Measurements from ENCODE around the gene LRRK2.

LRRK2 gene

DNA sequence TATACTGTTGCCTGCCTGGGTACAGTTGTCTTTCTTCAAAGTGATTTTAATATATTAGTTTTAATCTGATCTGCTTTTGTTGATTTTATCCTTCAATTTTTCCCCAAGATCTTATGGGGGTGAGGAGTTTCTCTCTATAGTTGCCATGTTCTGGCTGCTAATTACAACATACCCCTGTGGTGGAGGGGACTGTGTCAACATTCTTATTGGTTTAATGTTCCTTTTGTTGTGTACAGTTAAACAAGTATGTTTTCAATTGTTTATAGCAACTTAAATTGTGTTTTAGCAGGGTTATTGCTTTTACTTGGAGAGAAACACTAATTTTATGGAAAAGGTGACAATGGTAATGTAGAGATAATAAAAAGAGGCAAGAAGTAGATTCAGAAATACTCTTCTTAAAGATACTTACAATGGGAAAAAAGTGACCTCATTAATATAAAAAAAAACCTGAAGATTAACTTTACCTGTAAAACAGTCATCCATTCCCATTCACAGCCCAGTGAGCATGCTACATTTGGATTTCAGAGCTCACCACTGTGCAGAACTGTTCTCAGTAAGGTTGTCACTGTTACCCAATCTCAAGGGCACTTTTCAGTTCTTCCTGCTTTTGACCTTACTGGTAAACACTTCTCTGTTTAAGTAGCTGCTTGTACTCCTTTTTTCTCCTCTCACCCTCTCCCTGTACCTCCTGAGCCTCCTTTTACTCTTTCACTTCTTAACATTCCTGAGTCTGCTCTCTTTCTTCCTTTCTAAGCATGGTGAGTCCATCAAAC lies 8.1 kb upstream of the LRRK2 start:
- Histone ChIP-seq H3K4me3 (ENCODE audit: low read length) (no peak overlapping the region), H3K27ac (ENCODE audit: low read length) (no peak overlapping the region)

GRCh38 chr12:40219760-40220159 lies 5.0 kb upstream of the LRRK2 start:
- Histone ChIP-seq H3K9me3 (ENCODE audit: insufficient read depth, low read depth, low read length) (no peaks in the 10 kb centered on the region), H3K4me3 (ENCODE audit: low read length) (no peak overlapping the region), H3K27ac (ENCODE audit: low read length) (no peak overlapping the region), H3K9ac (ENCODE audit: low read depth, low read length) (no peak overlapping the region), H3K27me3 (ENCODE audit: insufficient read depth, low read length) (peaks cover 22% of the 10 kb centered on the region), H3K36me3 (ENCODE audit: insufficient read depth, low read depth, low read length) (no peaks in the 10 kb centered on the region), H3K4me1 (ENCODE audit: insufficient read depth, low read length) (0 out of 2 replicates have a peak, but pooled peaks cover 2% of the 10 kb centered on the region)

More for the DNA sequence above, 8.1 kb upstream of the LRRK2 start:
- H3K36me3 ChIP-seq (ENCODE audit: insufficient read depth, low read depth, low read length) = no peaks in the 10 kb centered on the region
- H3K9ac ChIP-seq (ENCODE audit: low read depth, low read length) = no peak overlapping the region
- no peaks in the 10 kb centered on the region for H3K4me1 ChIP-seq (ENCODE audit: insufficient read depth, low read length)
- H3K27me3 ChIP-seq (ENCODE audit: insufficient read depth, low read length) = no peaks in the 10 kb centered on the region
- peaks cover 10% of the 10 kb centered on the region; the same call in 1 of the 2 replicates for H3K9me3 ChIP-seq (ENCODE audit: insufficient read depth, low read depth, low read length)

- Histone ChIP-seq H3K4me1 (ENCODE audit: insufficient read depth, low read length) (0 out of 2 replicates have a peak, but pooled peaks cover 2% of the 10 kb centered on the region), H3K36me3 (ENCODE audit: insufficient read depth, low read depth, low read length) (no peaks in the 10 kb centered on the region), H3K9ac (ENCODE audit: low read depth, low read length) (no peak overlapping the region), H3K4me3 (ENCODE audit: low read length) (no peak overlapping the region), H3K9me3 (ENCODE audit: insufficient read depth, low read depth, low read length) (no peaks in the 10 kb centered on the region), H3K27ac (ENCODE audit: low read length) (no peak overlapping the region), H3K27me3 (ENCODE audit: insufficient read depth, low read length) (peaks cover 43% of the 10 kb centered on the region)
Observed at GRCh38 chr12:40222247-40222646, 2.5 kb upstream of the LRRK2 start.

DNA sequence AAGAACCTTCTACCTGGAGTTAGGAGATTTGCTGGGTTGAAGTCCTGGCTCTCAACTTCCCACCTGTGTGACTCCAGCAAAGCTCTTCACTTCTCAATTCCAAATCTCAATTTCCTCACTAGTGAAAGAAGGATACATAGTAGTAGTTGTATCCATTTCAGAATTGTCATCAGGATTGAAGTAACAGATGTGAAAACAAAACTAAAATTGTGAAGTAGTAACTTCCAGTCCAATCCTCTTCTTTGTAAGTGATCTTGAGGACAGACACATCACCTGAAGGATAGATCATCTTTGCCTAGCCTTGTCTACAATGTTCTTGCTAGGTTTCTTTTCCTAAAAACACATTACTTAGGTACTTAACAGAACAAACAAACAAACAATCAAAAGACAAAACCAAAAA lies 1.2 kb upstream of the LRRK2 start:
- Histone ChIP-seq H3K4me3 (ENCODE audit: low read length) (no peak overlapping the region), H3K27me3 (ENCODE audit: insufficient read depth, low read length) (peaks cover 43% of the 10 kb centered on the region), H3K27ac (ENCODE audit: low read length) (no peak overlapping the region), H3K9ac (ENCODE audit: low read depth, low read length) (no peak overlapping the region), H3K9me3 (ENCODE audit: insufficient read depth, low read depth, low read length) (no peaks in the 10 kb centered on the region), H3K4me1 (ENCODE audit: insufficient read depth, low read length) (0 out of 2 replicates have a peak, but pooled peaks cover 2% of the 10 kb centered on the region), H3K36me3 (ENCODE audit: insufficient read depth, low read depth, low read length) (no peaks in the 10 kb centered on the region)

- no peak overlapping the region for H3K27ac ChIP-seq (ENCODE audit: low read length)
- H3K4me3 ChIP-seq (ENCODE audit: low read length) = peak overlapping the region; percentile 70
- H3K4me1 ChIP-seq (ENCODE audit: insufficient read depth, low read length) = 0 out of 2 replicates have a peak, but pooled peaks cover 2% of the 10 kb centered on the region
- H3K9ac ChIP-seq (ENCODE audit: low read depth, low read length) = peak overlapping the region; percentile 45; the same call in 1 of the 2 replicates
- no peaks in the 10 kb centered on the region for H3K36me3 ChIP-seq (ENCODE audit: insufficient read depth, low read depth, low read length)
- no peaks in the 10 kb centered on the region for H3K9me3 ChIP-seq (ENCODE audit: insufficient read depth, low read depth, low read length)
- H3K27me3 ChIP-seq (ENCODE audit: insufficient read depth, low read length) = peaks cover 43% of the 10 kb centered on the region
Observed at GRCh38 chr12:40225337-40225983, 663 bp downstream of the LRRK2 start.

DNA sequence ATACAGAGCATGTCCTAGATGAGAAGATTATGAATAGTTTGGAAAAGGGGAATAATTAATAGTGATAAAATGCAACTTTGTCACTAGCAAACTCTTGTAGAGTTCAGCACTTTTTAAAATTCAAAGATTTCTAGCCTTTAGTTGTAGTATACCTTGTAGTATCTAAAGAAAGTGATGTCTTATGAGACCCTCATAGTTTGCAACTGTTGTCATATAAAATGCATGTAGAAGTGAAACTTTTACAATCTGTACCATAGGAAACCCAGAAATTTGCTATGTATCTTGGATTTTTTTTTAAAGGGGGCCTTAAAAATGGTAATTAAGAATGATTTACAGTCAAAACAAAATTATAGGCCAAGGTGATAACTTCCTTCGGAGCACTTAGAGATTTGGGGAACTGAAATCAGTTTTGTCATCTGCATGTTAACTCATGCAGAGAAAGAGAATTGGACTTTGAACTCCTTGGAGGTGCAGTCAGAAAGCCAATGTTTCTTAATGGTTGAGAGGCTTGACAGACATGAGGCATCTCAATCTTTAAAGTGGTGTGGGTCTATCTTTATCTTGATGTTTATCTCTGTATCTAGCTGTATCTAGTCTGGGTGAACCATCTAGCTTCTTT lies 1.3 kb downstream of the LRRK2 start:
- Histone ChIP-seq H3K9ac (ENCODE audit: low read depth, low read length) (no peak overlapping the region), H3K9me3 (ENCODE audit: insufficient read depth, low read depth, low read length) (no peaks in the 10 kb centered on the region)

DNA sequence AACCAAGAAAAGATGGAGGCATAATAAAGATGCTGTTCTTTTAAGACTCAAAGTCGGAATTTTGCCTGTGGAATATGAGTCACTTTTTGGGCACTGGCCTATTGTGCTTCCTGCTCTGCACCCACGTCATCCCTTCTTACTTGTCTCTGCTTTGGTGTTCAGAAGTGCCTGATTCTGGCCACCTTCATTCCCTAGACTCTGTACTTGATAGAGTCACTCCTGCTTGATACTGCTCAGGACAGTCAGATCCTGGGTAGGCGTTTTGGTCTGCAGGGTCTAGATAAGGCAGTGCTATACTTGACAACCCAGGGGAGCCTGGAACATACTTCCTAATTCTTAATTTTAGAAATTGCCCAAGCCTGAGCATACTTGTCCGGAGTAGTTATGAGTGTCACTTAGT lies 1.9 kb downstream of the LRRK2 start:
- no peak overlapping the region for H3K9ac ChIP-seq (ENCODE audit: low read depth, low read length)
- H3K36me3 ChIP-seq (ENCODE audit: insufficient read depth, low read depth, low read length) = no peaks in the 10 kb centered on the region
- 0 out of 2 replicates have a peak, but pooled peaks cover 2% of the 10 kb centered on the region for H3K4me1 ChIP-seq (ENCODE audit: insufficient read depth, low read length)
- H3K27ac ChIP-seq (ENCODE audit: low read length) = no peak overlapping the region
- no peaks in the 10 kb centered on the region for H3K9me3 ChIP-seq (ENCODE audit: insufficient read depth, low read depth, low read length)
- no peak overlapping the region for H3K4me3 ChIP-seq (ENCODE audit: low read length)
- H3K27me3 ChIP-seq (ENCODE audit: insufficient read depth, low read length) = peaks cover 43% of the 10 kb centered on the region

More for the DNA sequence above, 1.3 kb downstream of the LRRK2 start:
- peaks cover 43% of the 10 kb centered on the region for H3K27me3 ChIP-seq (ENCODE audit: insufficient read depth, low read length)
- H3K4me3 ChIP-seq (ENCODE audit: low read length) = no peak overlapping the region
- 0 out of 2 replicates have a peak, but pooled peaks cover 2% of the 10 kb centered on the region for H3K4me1 ChIP-seq (ENCODE audit: insufficient read depth, low read length)
- H3K36me3 ChIP-seq (ENCODE audit: insufficient read depth, low read depth, low read length) = no peaks in the 10 kb centered on the region
- H3K27ac ChIP-seq (ENCODE audit: low read length) = no peak overlapping the region

DNA sequence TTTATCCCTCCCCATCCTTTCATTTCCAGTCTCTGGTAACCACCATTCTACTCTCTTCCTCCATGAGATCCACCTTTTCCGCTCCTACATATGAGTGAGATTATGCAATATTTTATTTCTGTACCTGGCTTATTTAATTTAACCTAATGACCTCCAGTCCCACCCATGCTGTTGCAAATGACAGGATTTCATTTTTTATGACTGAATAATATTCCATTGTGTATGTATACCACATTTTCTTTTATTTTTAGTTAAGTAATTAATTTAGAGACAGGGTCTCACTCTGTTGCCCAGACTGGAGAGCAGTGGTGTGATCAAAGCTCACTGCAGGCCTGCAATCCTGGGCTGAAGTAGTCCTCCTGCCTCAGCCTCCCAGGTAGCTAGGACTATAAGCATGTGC lies 2.6 kb downstream of the LRRK2 start:
- no peak overlapping the region for H3K4me3 ChIP-seq (ENCODE audit: low read length)
- H3K9ac ChIP-seq (ENCODE audit: low read depth, low read length) = no peak overlapping the region
- no peaks in the 10 kb centered on the region for H3K36me3 ChIP-seq (ENCODE audit: insufficient read depth, low read depth, low read length)
- H3K4me1 ChIP-seq (ENCODE audit: insufficient read depth, low read length) = 0 out of 2 replicates have a peak, but pooled peaks cover 2% of the 10 kb centered on the region
- H3K9me3 ChIP-seq (ENCODE audit: insufficient read depth, low read depth, low read length) = no peaks in the 10 kb centered on the region
- peaks cover 43% of the 10 kb centered on the region for H3K27me3 ChIP-seq (ENCODE audit: insufficient read depth, low read length)
- H3K27ac ChIP-seq (ENCODE audit: low read length) = no peak overlapping the region

DNA sequence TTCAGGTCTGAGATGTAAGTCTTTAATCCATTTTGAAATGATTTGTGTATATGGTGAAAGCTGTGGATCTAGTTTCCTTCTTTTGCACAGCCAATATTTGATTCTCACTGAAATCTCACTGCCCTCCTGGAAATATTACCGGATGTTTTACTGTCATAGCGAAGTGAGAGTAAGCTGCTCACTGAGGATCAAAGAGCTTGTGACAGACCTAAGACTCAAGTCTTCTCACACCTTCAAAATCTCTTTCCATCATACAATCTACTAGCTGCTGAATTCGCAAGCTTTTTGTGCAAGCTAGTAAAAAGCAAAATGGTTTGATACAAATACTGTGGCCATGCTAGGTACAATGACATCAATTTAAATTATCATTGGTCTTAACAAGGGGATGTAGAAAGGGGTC lies 3.9 kb downstream of the LRRK2 start:
- Histone ChIP-seq H3K36me3 (ENCODE audit: insufficient read depth, low read depth, low read length) (no peaks in the 10 kb centered on the region), H3K9me3 (ENCODE audit: insufficient read depth, low read depth, low read length) (no peaks in the 10 kb centered on the region), H3K9ac (ENCODE audit: low read depth, low read length) (no peak overlapping the region), H3K27me3 (ENCODE audit: insufficient read depth, low read length) (peaks cover 31% of the 10 kb centered on the region), H3K27ac (ENCODE audit: low read length) (no peak overlapping the region), H3K4me1 (ENCODE audit: insufficient read depth, low read length) (0 out of 2 replicates have a peak, but pooled peaks cover 2% of the 10 kb centered on the region), H3K4me3 (ENCODE audit: low read length) (no peak overlapping the region)

- Histone ChIP-seq H3K36me3 (ENCODE audit: insufficient read depth, low read depth, low read length) (no peaks in the 10 kb centered on the region), H3K27ac (ENCODE audit: low read length) (no peak overlapping the region), H3K9ac (ENCODE audit: low read depth, low read length) (no peak overlapping the region), H3K4me1 (ENCODE audit: insufficient read depth, low read length) (no peaks in the 10 kb centered on the region), H3K27me3 (ENCODE audit: insufficient read depth, low read length) (peaks cover 19% of the 10 kb centered on the region), H3K4me3 (ENCODE audit: low read length) (no peak overlapping the region), H3K9me3 (ENCODE audit: insufficient read depth, low read depth, low read length) (no peaks in the 10 kb centered on the region)
Observed at GRCh38 chr12:40229690-40230651, 5.2 kb downstream of the LRRK2 start.

- H3K36me3 ChIP-seq (ENCODE audit: insufficient read depth, low read depth, low read length) = no peaks in the 10 kb centered on the region
- H3K9ac ChIP-seq (ENCODE audit: low read depth, low read length) = no peak overlapping the region
- no peak overlapping the region for H3K4me3 ChIP-seq (ENCODE audit: low read length)
- no peaks in the 10 kb centered on the region for H3K27me3 ChIP-seq (ENCODE audit: insufficient read depth, low read length)
- H3K9me3 ChIP-seq (ENCODE audit: insufficient read depth, low read depth, low read length) = no peaks in the 10 kb centered on the region
- H3K27ac ChIP-seq (ENCODE audit: low read length) = no peak overlapping the region
- H3K4me1 ChIP-seq (ENCODE audit: insufficient read depth, low read length) = no peaks in the 10 kb centered on the region
Observed at GRCh38 chr12:40232602-40233001, 7.8 kb downstream of the LRRK2 start.
